HUES48 (cell line): ENCODE data around the gene PSMB4.

Experiments used
- H3K27ac ChIP-seq: one replicate; pipeline ENCODE4 v1.7.0; 2013; ENCODE audit warnings: low read depth, low read length, inconsistent platforms
- H3K27me3 ChIP-seq: 2 replicates; pipeline ENCODE4 v1.6.1; 2013; ENCODE audit warnings: mild to moderate bottlenecking, low read length; ENCODE audit not compliant: control insufficient read depth, insufficient read depth
- H3K36me3 ChIP-seq: 2 replicates; pipeline ENCODE4 v1.6.1; 2013; ENCODE audit warnings: low read length; ENCODE audit not compliant: control insufficient read depth, insufficient read depth
- H3K4me1 ChIP-seq: 2 replicates; pipeline ENCODE4 v1.6.1; 2013; ENCODE audit warnings: mild to moderate bottlenecking, low read length; ENCODE audit not compliant: control insufficient read depth, insufficient read depth
- H3K4me3 ChIP-seq: 2 replicates; pipeline ENCODE4 v1.5.1; 2013; ENCODE audit warnings: mild to moderate bottlenecking, low read depth, low read length
- H3K9ac ChIP-seq: 2 replicates; pipeline ENCODE4 v1.6.1; 2013; ENCODE audit warnings: mild to moderate bottlenecking, low read depth, low read length, moderate library complexity
- H3K9me3 ChIP-seq: 2 replicates; pipeline ENCODE4 v1.6.1; 2013; ENCODE audit warnings: low read length; ENCODE audit not compliant: control insufficient read depth, insufficient read depth

PSMB4 gene

DNA sequence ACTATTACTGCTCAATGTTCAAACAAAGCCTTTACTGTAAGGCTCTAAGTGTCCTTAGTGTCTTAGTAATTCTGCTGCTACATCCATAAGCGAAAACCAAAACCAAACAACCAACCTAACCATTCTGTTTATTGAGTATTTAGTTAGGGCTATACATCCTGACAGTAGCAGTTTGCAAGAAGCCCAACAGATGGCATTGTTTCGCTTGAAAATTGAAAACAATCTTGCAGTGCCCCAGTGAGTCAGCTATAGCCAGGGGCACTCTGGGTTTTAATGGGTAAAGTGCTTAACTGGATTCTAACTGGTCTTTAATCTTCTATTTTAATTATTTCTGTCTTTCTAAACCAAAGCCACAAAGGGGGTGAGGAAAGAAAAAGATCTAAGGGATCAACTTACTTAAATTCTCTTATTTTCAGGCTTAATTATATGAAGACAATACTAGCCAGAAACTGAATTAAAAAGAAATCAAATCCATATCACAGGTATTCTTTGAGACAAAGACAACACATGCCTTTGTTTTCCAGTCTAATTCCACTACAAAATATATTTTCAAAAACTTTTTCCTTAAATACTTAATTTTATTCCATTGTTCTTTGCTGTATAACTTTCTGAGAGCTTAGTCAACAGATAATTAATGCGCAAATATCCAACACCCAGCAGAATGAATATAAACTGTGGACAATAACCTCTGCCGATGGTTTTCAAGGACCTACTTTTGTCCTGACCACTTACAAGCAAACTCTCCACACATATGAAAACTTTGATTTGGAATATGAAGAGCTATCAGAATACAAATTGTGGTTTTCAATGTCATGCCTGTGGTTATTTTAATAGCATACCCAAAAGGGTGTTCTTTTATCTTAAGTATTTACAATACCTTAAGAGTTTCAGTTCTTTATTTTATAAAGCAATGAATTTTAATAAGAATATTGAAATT lies 44.7 kb downstream of the PSMB4 start:
- peak overlapping the region; percentile 3 for H3K27ac ChIP-seq
- H3K9ac ChIP-seq = no peak overlapping the region
- H3K27me3 ChIP-seq = no peaks in the 10 kb centered on the region
- H3K4me1 ChIP-seq = peaks cover 5% of the 10 kb centered on the region; the same call in 1 of the 2 replicates
- no peaks in the 10 kb centered on the region for H3K9me3 ChIP-seq
- H3K36me3 ChIP-seq = peaks cover 31% of the 10 kb centered on the region
- H3K4me3 ChIP-seq = no peak overlapping the region

DNA sequence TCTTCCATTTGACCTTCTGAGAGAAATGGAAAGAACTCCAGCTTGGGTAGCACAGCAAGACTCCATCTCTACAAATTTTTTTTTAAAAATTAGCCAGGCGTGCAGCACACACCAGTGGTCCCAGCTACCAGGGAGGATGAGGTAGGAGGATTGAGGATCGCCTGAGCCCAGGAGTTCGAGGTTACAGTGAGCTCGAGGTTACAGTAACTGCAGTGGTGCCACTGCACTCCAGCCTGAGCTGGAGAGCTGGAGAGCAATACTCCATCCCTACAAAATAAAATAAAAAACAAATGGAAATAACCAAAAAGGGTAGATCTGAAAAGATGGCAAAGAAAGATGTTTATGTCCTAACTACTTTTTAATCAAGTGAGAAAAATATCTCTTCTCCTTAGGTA lies 45.4 kb downstream of the PSMB4 start:
- Histone ChIP-seq H3K27ac (peak overlapping the region; percentile 3), H3K9me3 (no peaks in the 10 kb centered on the region), H3K4me1 (peaks cover 5% of the 10 kb centered on the region; the same call in 1 of the 2 replicates)

DNA sequence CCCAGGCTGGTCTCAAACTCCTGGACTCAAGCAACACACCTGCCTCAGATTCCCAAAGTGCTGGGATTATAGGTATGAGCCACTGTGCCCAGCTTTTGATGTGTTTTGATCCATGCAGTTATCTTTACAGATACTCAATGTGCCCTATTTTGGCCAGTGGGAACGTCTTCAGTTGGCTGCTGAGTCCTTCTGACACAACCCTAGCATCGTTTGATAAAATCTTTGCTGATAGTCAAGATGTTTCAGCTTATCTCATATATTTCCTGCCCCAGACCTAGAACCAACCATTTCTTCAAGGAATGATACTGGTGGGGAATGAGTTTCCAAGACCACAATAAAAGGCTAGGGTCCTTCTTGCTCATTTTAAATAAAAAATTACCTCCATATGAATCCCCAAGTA lies 48.3 kb downstream of the PSMB4 start:
- Histone ChIP-seq H3K4me3 (no peak overlapping the region), H3K4me1 (peaks cover 5% of the 10 kb centered on the region; the same call in 1 of the 2 replicates), H3K9ac (no peak overlapping the region), H3K9me3 (no peaks in the 10 kb centered on the region), H3K36me3 (peaks cover 7% of the 10 kb centered on the region), H3K27ac (no peak overlapping the region), H3K27me3 (no peaks in the 10 kb centered on the region)

More for the DNA sequence above, 45.4 kb downstream of the PSMB4 start:
- H3K27me3 ChIP-seq = no peaks in the 10 kb centered on the region
- peaks cover 26% of the 10 kb centered on the region for H3K36me3 ChIP-seq
- H3K9ac ChIP-seq = no peak overlapping the region
- no peak overlapping the region for H3K4me3 ChIP-seq
